HG03558 (cell line): Measurements from ENCODE around the gene DENND5B.

ENCODE experiments used
- ATAC-seq: cut with Tn5 transposase; IDR thresholded peaks from one replicate; pipeline ENCODE4 v1.9.1; 2021; ENCODE audit warnings: moderate number of reproducible peaks; ENCODE audit not compliant: unreplicated experiment; ENCODE audit errors: extremely low read depth

Gene DENND5B

GRCh38 chr12:31353750-31354708 is 236.9 kb downstream of the DENND5B start:
- no peak for ATAC-seq

GRCh38 chr12:31346267-31346666 is 244.7 kb downstream of the DENND5B start:
- ATAC-seq: no peak

DNA sequence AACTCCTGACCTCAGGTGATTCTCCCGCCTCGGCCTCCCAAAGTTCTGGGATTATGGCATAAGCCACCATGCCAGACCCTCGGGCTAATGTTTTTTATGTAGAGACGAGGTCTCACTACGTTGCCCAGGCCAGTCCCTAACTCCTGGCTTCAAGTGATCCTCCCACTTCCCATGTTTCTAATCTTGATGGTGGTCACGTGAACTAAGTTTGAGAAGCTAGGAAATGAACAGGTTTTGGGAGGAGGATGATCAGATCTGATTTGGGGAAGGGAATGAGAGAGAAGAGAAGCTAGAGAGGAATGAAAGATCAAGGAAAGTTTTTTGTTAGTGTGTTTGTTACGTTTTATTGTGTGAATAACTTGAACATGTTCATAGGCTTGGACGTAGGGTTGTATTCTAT is 247.8 kb downstream of the DENND5B start:
- ATAC-seq: no peak

DNA sequence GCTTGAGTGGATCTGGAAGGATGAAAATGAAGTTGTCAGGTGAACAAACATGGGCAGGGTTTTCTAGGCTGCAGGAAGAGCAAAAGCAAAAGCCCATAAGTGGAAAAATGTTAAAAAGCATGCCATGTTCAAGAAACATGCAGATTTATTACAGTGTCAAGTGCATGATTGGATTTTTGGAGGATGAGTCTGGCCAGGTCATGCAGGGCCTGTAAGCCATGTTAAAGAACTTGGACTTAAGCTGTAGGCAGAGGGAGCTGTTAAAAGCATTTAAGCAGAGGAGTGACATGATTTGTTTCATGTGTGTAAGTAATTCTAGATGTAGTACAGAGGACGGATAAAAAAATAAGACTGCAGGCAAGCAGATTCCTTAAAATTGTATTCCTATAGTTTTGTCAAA is 248.7 kb downstream of the DENND5B start:
- ATAC-seq: no peak

DNA sequence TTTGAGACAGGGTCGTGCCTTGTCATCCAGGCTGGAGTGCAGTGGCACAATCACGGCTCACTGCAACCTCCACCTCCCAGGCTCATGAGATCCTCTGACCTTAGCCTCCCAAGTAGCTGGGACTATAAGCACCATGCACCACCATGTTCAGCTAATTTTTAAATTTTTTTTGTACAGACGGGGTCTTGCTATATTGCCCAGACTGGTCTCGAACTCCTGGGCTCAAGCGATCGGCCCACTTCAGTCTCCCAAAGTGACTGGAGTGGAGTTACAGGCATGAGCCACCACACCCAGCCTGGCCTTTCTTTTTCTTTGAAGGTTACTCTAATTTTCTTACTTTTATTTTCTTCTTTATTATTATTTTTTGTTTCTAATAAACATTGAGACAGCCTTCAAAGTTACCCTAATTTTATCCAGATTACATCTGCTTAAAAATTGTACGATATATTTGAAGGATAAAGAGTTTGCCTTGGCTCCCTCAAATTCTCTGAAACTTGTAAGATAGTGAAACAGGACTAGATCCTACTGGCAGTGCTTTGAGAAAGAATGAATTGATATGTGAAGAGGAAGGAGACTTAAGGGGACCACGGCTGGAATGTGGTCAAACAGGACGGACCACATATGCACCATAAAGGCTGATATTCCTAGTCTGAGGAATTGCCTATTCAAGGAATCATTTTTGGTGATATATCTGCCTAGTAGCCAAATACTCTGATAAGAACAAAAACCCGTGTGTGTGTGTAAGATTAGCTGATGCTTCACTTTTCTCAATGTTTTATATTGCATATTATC is 250.9 kb downstream of the DENND5B start:
- no peak for ATAC-seq

- ATAC-seq: no peak
Measured at GRCh38 chr12:31337952-31338351, 253.0 kb downstream of the DENND5B start.
